ENCODE data around the gene FOCAD.
"Not testable (repeated sequence)": the region's sequence is repeated elsewhere in the genome, so short reads cannot be mapped to it uniquely, and the experiment has no call there.

FOCAD gene

GRCh38 chr9:20671635-20672034, 12.4 kb upstream of the FOCAD start:
- in situ Hi-C loops (cut with HindIII; ENCODE audit: low pct_ligation_motif_present, low pct_unique_long_range_greater_than_20kb, low sequenced_read_pairs): no loop called here
- no peak for DNase-seq

GRCh38 chr9:20673537-20673936, 10.5 kb upstream of the FOCAD start:
- DNase-seq; in situ Hi-C loops (cut with HindIII; ENCODE audit: low pct_ligation_motif_present, low pct_unique_long_range_greater_than_20kb, low sequenced_read_pairs): not testable (repeated sequence)

- in situ Hi-C loops (cut with HindIII; ENCODE audit: low pct_ligation_motif_present, low pct_unique_long_range_greater_than_20kb, low sequenced_read_pairs): no loop called here
- DNase-seq: no peak
Measured at GRCh38 chr9:20681467-20681866, 2.6 kb upstream of the FOCAD start.

GRCh38 chr9:20683351-20684034, 566 bp upstream of the FOCAD start:
- in situ Hi-C loops (cut with HindIII; ENCODE audit: low pct_ligation_motif_present, low pct_unique_long_range_greater_than_20kb, low sequenced_read_pairs): no loop called here
- DNase-seq: no peak

- no peak for DNase-seq
- in situ Hi-C loops (cut with HindIII; ENCODE audit: low pct_ligation_motif_present, low pct_unique_long_range_greater_than_20kb, low sequenced_read_pairs): no loop called here
Measured at GRCh38 chr9:20684875-20685696, 1.0 kb downstream of the FOCAD start.

- no peak for DNase-seq
- in situ Hi-C loops (cut with HindIII; ENCODE audit: low pct_ligation_motif_present, low pct_unique_long_range_greater_than_20kb, low sequenced_read_pairs): no loop called here
Measured at GRCh38 chr9:20685769-20686168, 1.7 kb downstream of the FOCAD start.

- in situ Hi-C loops (cut with HindIII; ENCODE audit: low pct_ligation_motif_present, low pct_unique_long_range_greater_than_20kb, low sequenced_read_pairs): no loop called here
- no peak for DNase-seq
Measured at GRCh38 chr9:20689833-20690232, 5.8 kb downstream of the FOCAD start.

GRCh38 chr9:20692554-20692953, 8.5 kb downstream of the FOCAD start:
- in situ Hi-C loops (cut with HindIII; ENCODE audit: low pct_ligation_motif_present, low pct_unique_long_range_greater_than_20kb, low sequenced_read_pairs): no loop called here
- DNase-seq: no peak

- in situ Hi-C loops (cut with HindIII; ENCODE audit: low pct_ligation_motif_present, low pct_unique_long_range_greater_than_20kb, low sequenced_read_pairs): no loop called here
Measured at GRCh38 chr9:20693068-20693467, 9.0 kb downstream of the FOCAD start.

GRCh38 chr9:20694248-20694647, 10.2 kb downstream of the FOCAD start:
- DNase-seq: no peak
- in situ Hi-C loops (cut with HindIII; ENCODE audit: low pct_ligation_motif_present, low pct_unique_long_range_greater_than_20kb, low sequenced_read_pairs): no loop called here

More at GRCh38 chr9:20693068-20693467, 9.0 kb downstream of the FOCAD start:
- DNase-seq: no peak

- DNase-seq: no peak
- in situ Hi-C loops (cut with HindIII; ENCODE audit: low pct_ligation_motif_present, low pct_unique_long_range_greater_than_20kb, low sequenced_read_pairs): no loop called here
Measured at GRCh38 chr9:20697021-20697719, 13.1 kb downstream of the FOCAD start.

GRCh38 chr9:20698782-20699181, 14.7 kb downstream of the FOCAD start:
- no peak for DNase-seq
- in situ Hi-C loops (cut with HindIII; ENCODE audit: low pct_ligation_motif_present, low pct_unique_long_range_greater_than_20kb, low sequenced_read_pairs): no loop called here

- in situ Hi-C loops (cut with HindIII; ENCODE audit: low pct_ligation_motif_present, low pct_unique_long_range_greater_than_20kb, low sequenced_read_pairs): no loop called here
- no peak for DNase-seq
Measured at GRCh38 chr9:20701060-20701459, 17.0 kb downstream of the FOCAD start.

GRCh38 chr9:20702570-20702969, 18.5 kb downstream of the FOCAD start:
- DNase-seq: no peak
- in situ Hi-C loops (cut with HindIII; ENCODE audit: low pct_ligation_motif_present, low pct_unique_long_range_greater_than_20kb, low sequenced_read_pairs): no loop called here

GRCh38 chr9:20703146-20703545, 19.1 kb downstream of the FOCAD start:
- no peak for DNase-seq
- in situ Hi-C loops (cut with HindIII; ENCODE audit: low pct_ligation_motif_present, low pct_unique_long_range_greater_than_20kb, low sequenced_read_pairs): no loop called here

- DNase-seq: no peak
- in situ Hi-C loops (cut with HindIII; ENCODE audit: low pct_ligation_motif_present, low pct_unique_long_range_greater_than_20kb, low sequenced_read_pairs): no loop called here
Measured at GRCh38 chr9:20707708-20708107, 23.6 kb downstream of the FOCAD start.

- in situ Hi-C loops (cut with HindIII; ENCODE audit: low pct_ligation_motif_present, low pct_unique_long_range_greater_than_20kb, low sequenced_read_pairs): no loop called here
- no peak for DNase-seq
Measured at GRCh38 chr9:20713172-20713571, 29.1 kb downstream of the FOCAD start.

GRCh38 chr9:20714442-20715415, 30.7 kb downstream of the FOCAD start:
- in situ Hi-C loops (cut with HindIII; ENCODE audit: low pct_ligation_motif_present, low pct_unique_long_range_greater_than_20kb, low sequenced_read_pairs): no loop called here
- no peak for DNase-seq
